ENCODE measurements around the gene TRIM65. TPM values are rescaled to one million over a fixed set of nuclear protein-coding genes. Genes with fewer than 3 reads are reported as not detected.

Gene TRIM65
- total RNA-seq, 4 donors from 2014 or later, result 16.5 to 26.1 (median 22.3) TPM

DNA sequence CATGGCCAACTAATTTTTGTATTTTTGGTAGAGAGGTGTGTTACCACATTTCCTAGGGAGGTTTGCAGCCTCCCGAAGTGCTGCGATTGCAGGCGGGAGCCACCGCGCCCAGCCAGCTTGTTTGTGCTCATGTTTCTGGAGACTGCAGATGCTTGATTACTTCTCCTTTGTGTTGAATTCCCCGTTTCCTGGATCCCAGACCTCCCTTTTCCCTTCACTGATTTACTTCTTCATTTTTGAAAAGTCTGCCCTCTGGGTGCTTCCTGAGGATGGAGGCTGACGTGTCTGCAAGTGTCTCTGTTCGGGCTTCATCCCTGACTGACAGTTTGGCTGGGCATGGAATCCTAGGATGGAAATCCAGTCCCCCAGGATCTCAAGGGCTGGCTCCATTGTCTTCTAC lies 11.3 kb downstream of the TRIM65 start:
- no peak for TF ChIP-seq POLR2A (IDR thresholded peaks at IDR 0.05)
- TF ChIP-seq, protein P1, sequence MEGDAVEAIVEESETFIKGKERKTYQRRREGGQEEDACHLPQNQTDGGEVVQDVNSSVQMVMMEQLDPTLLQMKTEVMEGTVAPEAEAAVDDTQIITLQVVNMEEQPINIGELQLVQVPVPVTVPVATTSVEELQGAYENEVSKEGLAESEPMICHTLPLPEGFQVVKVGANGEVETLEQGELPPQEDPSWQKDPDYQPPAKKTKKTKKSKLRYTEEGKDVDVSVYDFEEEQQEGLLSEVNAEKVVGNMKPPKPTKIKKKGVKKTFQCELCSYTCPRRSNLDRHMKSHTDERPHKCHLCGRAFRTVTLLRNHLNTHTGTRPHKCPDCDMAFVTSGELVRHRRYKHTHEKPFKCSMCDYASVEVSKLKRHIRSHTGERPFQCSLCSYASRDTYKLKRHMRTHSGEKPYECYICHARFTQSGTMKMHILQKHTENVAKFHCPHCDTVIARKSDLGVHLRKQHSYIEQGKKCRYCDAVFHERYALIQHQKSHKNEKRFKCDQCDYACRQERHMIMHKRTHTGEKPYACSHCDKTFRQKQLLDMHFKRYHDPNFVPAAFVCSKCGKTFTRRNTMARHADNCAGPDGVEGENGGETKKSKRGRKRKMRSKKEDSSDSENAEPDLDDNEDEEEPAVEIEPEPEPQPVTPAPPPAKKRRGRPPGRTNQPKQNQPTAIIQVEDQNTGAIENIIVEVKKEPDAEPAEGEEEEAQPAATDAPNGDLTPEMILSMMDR (IDR thresholded peaks at IDR 0.05 in 4 of 5, conservative IDR thresholded peaks at IDR 0.05 in 1 of 5), result no peak
- DNase-seq, result no peak
- in situ Hi-C loops (cut with MboI; ENCODE audit: low sequenced_read_pairs in 4 of 4), result loop anchor here in 1 of 4 donors (25.0 kb wide), 1 partner anchor 123 kb away; the partner anchor contains the start of gene GALK1
- H3K4me3 ChIP-seq, result no peak overlapping the region
- H3K4me1 ChIP-seq, result no peaks in the 10 kb centered on the region
- intact Hi-C loops (cut with DNase I; ENCODE audit: low total_unique reads), result no loop called here
- H3K36me3 ChIP-seq, result peaks cover 0 to 4% of the 10 kb centered on the region in 2 donors
- no peak overlapping the region for H3K27ac ChIP-seq
- H3K27me3 ChIP-seq, result no peaks in the 10 kb centered on the region
- no peak for ATAC-seq
- no peaks in the 10 kb centered on the region for H3K9me3 ChIP-seq

DNA sequence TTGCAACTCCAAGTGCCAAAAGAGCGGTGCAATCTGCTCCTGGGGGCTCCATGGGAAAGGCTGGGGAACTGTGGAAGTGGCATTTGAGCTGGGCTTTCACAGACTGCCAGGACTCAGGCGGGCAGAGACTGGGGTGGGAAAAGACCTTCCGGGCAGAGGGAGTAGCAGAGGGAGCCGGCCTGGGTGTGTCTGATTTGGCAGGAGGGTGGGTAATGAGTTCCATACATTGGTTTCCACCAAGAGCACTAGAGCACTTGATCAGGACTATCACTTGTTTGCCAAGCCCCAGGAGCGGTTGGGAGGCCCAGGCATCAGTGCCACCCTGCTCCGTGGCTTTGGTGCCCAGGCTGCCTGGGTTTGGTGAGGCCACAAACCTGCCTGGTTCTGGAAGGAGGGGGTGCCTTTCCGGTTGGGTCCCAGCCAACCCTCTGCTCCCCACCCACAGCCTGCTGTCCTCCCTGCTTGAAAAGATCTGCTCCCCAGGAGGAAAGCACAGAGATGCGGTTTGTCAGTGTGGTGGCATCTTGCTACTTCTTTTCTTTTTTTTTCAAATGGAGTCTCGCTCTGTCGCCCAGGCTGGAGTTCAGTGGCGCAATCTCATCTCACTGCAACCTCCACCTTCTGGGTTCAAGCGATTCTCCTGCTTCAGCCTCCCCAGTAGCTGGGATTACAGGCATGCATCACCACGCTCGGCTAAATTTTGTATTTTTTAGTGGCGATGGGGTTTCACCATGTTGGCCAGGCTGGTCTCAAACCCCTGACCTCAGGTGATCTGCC lies 14.9 kb downstream of the TRIM65 start:
- intact Hi-C loops (cut with DNase I; ENCODE audit: low total_unique reads), result no loop called here
- ATAC-seq, result no peak
- in situ Hi-C loops (cut with MboI; ENCODE audit: low sequenced_read_pairs in 4 of 4), result loop anchor here in 1 of 4 donors (25.0 kb wide), 1 partner anchor 120 kb away; the partner anchor contains the start of gene GALK1

DNA sequence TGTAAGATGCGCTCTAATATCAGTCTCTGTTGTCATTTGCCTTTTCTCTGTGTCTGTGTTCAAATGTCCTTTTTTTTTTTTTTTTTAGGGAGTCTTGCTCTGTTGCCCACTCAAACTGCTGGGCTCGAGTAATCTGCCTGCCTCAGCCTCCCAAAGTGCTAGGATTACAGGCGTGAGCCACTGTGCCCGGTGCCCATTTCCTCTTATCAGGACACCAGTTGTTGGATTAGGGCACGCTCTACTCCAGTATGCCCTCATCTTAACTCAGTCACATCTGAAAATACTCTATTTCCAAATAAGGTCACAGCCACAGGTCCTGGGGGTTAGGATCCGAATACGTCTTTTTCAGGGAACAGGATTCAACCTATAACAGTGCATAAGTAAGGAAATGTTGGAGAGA lies 16.5 kb downstream of the TRIM65 start:
- no peak for TF ChIP-seq POLR2A (IDR thresholded peaks at IDR 0.05)
- TF ChIP-seq, protein P1 (IDR thresholded peaks at IDR 0.05 in 4 of 5, conservative IDR thresholded peaks at IDR 0.05 in 1 of 5), result no peak
- H3K9me3 ChIP-seq, result no peaks in the 10 kb centered on the region
- no peaks in the 10 kb centered on the region for H3K36me3 ChIP-seq
- H3K4me3 ChIP-seq, result no peak overlapping the region
- ATAC-seq (no peak), DNase-seq (no peak)
- intact Hi-C loops (cut with DNase I; ENCODE audit: low total_unique reads), result no loop called here
- no peak overlapping the region for H3K27ac ChIP-seq
- no peaks in the 10 kb centered on the region for H3K27me3 ChIP-seq
- in situ Hi-C loops (cut with MboI; ENCODE audit: low sequenced_read_pairs in 4 of 4), result loop anchor here in 1 of 4 donors (25.0 kb wide), 1 partner anchor 118 kb away; the partner anchor contains the start of gene GALK1
- H3K4me1 ChIP-seq, result peaks cover 14 to 18% of the 10 kb centered on the region in 2 donors

More for the DNA sequence above, 14.9 kb downstream of the TRIM65 start:
- Histone ChIP-seq H3K36me3 (no peaks in the 10 kb centered on the region), H3K4me3 (no peak overlapping the region), H3K9me3 (no peaks in the 10 kb centered on the region), H3K27me3 (no peaks in the 10 kb centered on the region), H3K4me1 (peaks cover 0 to 2% of the 10 kb centered on the region in 2 donors), H3K27ac (no peak overlapping the region)
- DNase-seq, result no peak
- TF ChIP-seq, protein P1 (IDR thresholded peaks at IDR 0.05 in 4 of 5, conservative IDR thresholded peaks at IDR 0.05 in 1 of 5), result no peak
- no peak for TF ChIP-seq POLR2A (IDR thresholded peaks at IDR 0.05)

DNA sequence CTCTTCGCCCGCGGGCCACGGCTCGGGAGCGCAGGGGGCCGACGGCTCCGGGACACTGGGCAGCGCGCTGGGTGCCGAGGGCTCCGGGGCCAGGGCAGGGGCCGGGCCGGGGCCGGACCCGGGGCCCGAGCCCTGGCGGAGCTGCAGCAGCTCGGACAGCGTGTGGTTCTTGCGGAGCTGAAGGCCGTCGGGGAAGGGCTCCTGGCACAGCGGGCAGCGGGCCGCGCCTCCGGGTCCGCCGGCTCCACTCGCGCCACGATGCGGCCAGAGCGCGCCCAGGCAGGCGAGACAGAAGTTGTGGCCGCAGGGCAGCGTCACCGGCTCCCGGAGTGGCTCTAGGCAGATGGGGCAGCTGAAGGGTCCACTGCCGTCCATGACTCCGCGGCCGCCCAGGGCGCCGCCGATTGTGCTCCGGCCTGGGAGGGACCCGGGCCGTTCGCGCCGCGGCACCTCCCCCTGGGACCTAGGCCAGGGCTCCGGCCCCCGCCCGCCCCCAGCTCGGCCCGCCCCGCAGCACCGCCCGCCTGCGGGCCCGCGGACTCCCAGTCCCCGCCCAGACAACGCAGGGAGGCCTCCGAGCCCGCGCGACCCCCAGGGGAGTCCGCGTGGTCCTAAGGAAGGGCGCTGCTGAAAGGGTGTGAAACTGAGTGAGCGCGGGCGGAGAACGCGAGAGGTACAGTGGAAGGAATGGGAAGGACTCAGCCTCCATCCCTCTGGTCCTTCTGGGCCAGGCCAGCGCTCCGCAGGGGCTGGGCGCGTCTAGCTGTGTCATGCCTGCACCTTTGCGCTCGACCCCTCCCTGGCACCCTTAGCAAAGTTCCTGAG lies 18.4 kb downstream of the TRIM65 start, which contains the start of gene TRIM47:
TRIM47 (minus strand) TSS at position 408 of the 825 bp plus-strand sequence; CDS start at position 375, 33 bp downstream.
- peak within 1 kb of the TSS; percentile 79 to 92 (median 86) for H3K27ac ChIP-seq
- no peaks in the 10 kb centered on the region for H3K36me3 ChIP-seq
- ATAC-seq (peak; percentile 26), DNase-seq (peak in 1 of 2 donors; percentile 48)
- no peaks in the 10 kb centered on the region for H3K27me3 ChIP-seq
- H3K4me3 ChIP-seq, result peak within 1 kb of the TSS; percentile 56 to 87 (median 70)
- in situ Hi-C loops (cut with MboI; ENCODE audit: low sequenced_read_pairs in 4 of 4) (loop anchor here in 1 of 4 donors (25.0 kb wide), 1 partner anchor 116 kb away; the partner anchor contains the start of gene GALK1), intact Hi-C loops (cut with DNase I; ENCODE audit: low total_unique reads) (no loop called here)
- TF ChIP-seq POLR2A (IDR thresholded peaks at IDR 0.05), result peak; percentile 71 to 83
- TF ChIP-seq, protein P1 (IDR thresholded peaks at IDR 0.05 in 4 of 5, conservative IDR thresholded peaks at IDR 0.05 in 1 of 5), result peak in 3 of 5 experiments; percentile 7 to 21 (median 12)
- no peaks in the 10 kb centered on the region for H3K9me3 ChIP-seq
- peaks cover 31% of the 10 kb centered on the region in 2 donors for H3K4me1 ChIP-seq
